NCI-H2171 (cell line): Measurements from ENCODE around the gene OR8B8.
"Not testable (repeated sequence)": the region's sequence is repeated elsewhere in the genome, so short reads cannot be mapped to it uniquely, and the experiment has no call there.

Source experiments
- DNase-seq: peaks from one replicate; lab custom pipeline; 2025; lab: John Stamatoyannopoulos, UW

The OR8B8 gene

DNA sequence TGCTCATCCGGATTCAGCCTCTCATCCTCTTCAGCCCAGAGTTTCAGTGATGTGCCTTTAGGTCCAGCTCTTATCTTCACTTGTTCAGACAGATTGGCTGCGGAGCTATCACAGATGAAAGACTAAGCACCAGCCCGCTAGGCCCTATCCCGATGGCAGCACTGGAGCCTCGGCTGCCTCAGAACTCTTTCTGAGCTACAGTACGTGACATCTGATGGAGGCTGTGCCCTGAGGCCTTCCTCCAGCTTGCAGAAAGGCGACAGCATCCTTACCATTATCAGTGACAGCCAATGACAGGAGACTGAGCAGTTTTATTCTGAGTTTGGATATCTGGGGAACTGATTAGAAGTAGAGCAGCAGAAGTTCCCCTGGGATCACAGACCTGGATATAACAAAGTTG lies 4.0 kb downstream of the OR8B8 start:
- no peak for DNase-seq

DNA sequence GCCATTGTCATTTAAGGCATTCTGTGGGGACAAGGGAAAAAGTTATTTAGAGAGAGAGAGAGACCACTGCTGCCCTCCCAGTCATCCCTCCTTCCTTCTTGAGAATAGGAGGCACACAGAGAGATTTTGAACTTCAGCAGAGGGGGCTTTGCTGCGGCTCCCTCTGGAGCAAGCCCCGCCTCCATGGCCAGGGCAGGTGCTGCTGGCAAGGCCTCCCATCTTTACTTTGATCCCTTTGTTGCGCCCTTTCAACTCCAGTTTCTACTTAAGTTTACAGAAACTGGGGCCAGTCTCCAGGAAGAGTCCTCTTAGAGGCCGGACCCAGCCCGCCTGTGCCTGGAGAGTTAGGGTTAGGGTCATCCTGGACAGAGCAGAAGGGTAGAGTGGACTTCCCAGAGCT lies 4.4 kb downstream of the OR8B8 start:
- no peak for DNase-seq

DNA sequence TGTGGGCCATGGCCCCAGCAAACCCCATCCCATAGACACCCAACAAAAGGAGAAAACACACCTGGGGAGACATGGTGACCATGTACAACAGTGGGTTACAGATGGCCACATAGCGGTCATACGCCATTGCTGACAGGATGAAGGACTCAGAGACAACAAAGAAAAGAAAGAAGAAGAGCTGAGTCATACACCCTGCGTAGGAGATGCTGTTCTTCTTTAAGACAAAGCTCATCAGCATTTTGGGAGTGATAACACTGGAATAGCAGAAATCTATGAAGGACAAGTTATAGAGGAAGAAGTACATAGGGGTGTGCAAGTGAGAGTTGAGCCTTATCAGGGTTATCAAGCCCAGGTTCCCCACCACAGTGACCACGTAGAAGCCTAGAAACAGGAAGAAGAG lies 4.9 kb downstream of the OR8B8 start:
- DNase-seq, result no peak

DNA sequence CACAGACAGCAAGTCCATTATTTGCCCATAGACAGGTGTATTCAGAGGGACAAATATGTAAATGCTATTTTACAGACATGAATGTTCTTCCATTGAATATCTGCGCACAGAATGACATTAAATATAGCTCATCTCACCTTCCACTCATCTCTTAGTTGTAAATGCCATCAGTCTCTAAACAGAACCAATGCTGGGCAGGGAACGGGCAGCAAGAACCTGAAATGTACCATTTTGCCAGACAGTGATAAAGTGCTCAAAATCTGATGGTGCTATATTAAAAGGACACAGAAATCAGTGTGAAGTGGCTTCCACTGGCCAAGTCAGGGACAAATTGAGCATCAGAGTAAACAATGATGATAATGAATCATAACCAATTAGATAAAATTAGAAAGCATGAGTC lies 10.8 kb downstream of the OR8B8 start:
- DNase-seq, result no peak

DNA sequence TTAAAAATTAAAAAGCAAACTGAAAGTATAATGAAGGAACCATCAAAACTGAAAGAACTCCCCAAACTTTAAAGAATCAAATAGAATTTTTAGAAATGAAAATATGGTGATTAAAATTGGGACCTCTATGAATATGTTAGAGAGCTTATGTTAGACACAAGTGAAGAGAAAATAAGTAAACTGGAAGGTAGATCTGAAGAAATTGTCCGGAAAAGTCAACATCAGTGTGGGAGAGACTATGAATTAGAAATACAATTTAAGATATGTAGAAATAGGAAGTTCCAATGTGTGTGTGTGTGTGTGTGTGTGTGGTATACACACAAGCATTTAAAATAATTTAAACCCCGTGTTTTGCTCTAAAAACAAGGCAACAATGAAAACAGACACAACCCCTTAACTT lies 15.9 kb downstream of the OR8B8 start:
- no peak for DNase-seq

DNA sequence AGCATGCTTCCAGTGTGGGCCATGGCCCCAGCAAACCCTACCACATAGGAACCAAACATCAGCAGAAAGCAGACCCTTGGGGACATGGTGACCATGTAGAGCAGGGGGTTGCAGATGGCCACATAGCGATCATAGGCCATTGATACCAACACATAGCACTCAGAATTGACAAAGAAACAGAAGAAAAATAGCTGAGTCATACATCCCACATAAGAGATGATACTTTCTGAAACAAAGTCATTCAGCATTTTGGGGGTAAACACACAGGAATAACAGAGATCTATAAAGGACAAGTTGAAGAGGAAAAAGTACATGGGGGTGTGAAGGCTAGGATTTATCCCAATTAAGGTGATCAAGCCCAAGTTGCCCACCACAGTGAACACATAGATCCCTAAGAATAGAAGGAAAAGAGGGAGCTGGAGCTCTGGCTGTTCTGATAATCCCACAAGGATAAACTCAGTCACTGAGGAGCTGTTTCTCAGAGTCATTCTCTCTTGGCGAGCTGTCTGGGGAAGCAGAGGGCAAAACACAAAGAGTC lies 21.0 kb downstream of the OR8B8 start, which contains the start of gene OR8B4:
OR8B4 (minus strand) TSS at position 488 of the 538 bp plus-strand sequence; CDS start at position 488, 0 bp downstream.
- no peak for DNase-seq

DNA sequence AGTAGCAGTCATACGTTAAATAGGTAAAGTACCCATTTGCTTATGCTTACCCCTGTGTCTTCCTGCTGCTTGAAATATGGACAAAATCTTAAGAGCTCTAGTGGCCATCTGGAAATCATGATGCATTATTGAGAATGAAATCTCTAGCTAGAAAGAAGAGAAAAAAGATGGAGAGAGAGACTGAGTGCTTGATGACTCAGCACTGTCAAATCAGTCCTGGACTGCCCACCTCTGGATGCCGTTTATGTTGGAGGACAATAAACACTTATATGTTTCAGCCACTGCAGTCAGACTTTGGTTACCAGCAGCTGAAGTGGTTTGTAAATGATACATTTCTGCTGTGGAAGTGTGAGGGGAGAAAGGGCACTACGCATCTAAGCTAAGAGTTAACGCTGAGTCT lies 24.5 kb downstream of the OR8B8 start:
- no peak for DNase-seq

DNA sequence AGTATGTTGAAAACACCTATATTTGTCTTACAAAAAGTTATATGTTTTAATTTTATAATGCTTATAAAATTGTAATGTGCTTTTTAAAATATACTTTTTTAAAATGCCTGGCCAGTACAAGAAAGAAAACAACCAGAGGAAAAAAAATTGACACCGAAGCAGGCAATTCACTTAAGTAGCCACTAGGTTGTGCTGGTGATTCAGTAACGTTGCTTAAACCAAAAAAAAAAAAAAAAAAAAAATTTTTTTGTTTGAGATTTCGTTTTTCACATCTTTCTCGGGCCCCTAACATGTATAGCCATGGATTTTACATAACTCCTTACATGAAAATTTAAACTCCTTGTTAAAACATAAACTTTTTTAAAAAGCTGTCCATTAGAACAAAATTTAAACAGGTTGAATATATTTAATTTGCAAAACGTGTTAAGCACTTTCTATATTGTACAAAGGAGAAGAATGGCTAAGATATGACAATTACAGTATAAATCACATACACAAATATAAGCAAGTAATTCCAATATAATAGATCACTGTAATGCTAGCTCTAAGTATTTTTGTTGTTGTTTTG lies 30.1 kb downstream of the OR8B8 start:
- peak; percentile 4 for DNase-seq

DNA sequence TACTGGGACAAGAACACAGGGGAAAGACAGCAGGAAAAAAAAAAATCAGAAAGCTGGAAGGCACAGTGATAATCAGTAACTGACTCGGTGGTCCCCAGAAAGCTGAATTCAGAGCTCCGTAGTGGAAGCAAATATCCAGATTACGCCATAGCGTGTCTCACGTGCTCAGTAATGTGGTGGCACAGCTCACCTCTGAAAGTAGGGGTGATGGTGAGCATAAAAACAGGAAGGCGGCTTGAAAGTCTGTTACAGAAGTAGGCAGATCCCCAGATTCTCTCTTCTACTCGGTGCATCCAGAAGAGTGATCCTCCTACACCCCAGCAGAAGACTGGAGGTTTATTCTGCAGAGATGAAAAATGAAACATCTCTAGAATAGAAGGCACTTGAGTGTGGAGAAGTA lies 35.6 kb downstream of the OR8B8 start:
- DNase-seq, result no peak

DNA sequence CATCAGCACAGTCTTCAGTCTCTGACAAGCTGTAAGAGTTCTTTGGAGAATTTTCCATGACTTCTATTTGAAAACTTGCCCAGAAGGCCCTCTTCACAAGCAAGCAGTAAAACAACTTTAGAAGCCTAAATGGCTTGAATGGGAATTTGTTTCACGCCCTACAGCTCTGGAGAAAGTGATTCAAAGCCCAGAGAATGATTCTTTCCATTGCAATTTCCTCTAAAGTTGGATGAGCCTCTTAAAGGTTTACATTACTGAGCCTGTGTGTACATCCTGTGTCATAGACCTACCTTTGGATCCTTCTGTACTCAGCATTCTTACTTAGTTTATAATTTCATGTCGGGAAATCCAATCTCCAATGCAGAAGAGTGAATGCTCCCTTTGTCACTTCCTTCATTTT lies 39.9 kb downstream of the OR8B8 start:
- no peak for DNase-seq

DNA sequence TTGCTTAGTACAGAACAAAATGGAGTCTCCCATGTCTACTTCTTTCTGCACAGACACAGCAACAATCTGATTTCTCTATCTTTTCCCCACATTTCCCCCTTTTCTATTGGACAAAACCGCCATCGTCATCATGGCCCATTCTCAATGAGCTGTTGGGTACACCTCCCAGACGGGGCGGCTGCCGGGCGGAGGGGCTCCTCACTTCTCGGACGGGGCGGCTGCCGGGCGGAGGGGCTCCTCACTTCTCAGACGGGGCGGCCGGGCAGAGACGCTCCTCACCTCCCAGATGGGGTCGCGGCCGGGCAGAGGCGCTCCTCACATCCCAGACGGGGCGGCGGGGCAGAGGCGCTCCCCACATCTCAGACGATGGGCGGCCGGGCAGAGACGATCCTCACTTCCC lies 42.3 kb downstream of the OR8B8 start:
- not testable (repeated sequence) for DNase-seq

DNA sequence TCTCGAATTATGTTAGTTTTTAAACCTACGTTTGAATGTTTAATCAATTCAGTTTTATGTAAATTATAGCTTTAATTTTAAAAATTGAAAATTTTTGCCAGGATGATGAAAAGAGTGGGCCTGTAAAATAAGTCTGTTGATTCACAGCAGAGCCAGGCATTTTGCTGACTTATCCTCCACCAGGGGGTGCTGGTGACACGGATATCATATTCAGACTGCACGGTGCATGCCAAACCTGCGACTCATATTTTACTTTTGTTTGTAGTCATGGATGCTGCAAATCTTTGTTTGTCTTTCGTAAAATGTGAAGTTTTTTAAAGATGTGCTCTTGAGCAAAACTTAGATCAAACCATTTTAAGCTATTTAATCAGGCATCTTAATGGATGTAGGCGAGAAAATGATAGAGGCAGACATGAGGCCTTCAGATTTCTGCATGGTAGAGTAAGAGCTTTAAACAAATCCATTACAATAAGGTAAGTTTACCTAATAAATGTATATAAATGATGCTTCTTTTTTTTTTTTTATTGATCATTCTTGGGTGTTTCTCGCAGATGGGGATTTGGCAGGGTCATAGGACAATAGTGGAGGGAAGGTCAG lies 43.1 kb downstream of the OR8B8 start:
- no peak for DNase-seq

DNA sequence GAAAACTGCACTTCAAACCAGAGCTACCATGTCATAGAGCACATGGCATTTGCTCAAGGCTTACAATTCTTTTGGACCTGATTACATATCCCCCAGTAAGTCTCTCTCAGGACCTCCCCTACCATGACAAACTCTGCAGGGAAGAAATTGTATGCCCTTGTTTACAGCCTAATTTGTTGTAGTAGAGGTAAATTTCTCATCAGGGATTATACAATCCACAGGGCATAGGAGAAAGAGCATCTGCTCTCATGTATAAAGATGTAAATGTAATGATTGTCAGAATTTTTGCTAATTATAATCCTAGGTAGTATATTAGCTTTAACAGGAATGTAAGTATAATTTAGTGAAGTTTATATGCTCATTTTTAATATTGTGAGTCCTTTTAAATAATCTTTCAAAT lies 46.6 kb downstream of the OR8B8 start, which contains the start of gene OR8B3:
OR8B3 (minus strand) TSS at position 101 of the 400 bp plus-strand sequence. CDS start 1,673 bp downstream, outside the sequence.
- DNase-seq, result no peak

DNA sequence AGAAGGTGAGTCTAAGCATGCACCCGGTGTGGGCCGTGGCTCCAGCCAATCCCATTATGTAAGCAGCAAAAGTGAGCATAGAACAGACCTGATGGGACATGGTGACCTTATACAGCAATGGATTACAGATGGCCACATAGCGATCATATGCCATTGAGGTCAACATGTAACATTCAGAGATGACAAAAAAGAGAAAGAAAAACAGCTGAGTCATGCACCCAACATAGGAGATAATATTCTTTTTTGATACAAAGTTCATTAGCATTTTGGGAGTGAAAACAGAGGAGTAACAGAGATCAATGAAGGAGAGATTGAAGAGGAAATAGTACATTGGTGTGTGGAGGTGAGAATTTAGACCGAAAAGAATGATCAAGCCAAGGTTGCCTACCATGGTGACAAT lies 48.6 kb downstream of the OR8B8 start:
- DNase-seq, result not testable (repeated sequence)

DNA sequence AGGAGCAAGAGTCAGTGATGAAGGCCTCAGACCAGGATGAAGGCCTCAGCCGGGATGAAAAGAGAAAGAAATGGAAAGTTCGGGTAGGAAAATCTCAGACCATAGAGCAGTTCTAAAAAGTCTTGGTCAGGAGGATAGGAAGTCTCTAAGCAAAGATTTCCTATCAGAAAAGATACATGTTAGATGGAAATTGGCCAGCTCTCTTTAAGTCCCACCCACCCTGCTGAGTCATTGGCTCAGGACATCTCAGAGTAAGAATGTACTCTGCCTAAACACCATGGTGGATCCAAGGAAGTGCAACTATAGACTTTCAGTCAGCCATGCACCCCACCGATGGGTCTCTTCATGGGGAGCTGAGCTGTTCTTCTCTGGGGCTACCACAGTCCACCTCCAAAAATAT lies 51.1 kb downstream of the OR8B8 start:
- DNase-seq, result no peak
